ENCODE results near the gene CYP4F2. TPM values are rescaled to one million over a fixed set of nuclear protein-coding genes. Genes with fewer than 3 reads are reported as not detected.

Gene CYP4F2
- polyA plus RNA-seq, 1 of the 3 experiments (the other 2 are of a cell fraction): not detected

DNA sequence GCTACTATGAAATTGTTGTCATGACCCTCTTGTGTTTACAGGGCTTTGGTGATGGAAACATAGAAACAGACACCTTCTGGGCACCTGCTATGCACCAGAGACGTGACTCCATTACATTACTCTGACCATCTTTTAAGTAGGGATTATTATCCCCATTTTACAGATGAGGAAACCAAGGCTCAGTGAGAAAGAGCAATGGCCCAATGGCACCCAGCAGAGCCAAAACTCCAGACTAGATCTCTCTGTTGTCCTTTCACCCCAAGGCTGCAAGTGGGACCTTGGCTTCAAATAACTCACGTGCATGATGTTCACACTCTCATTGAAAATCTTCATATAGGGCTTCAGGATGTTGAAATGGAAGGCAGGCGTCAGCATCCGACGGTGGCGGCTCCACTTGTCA lies 5.9 kb downstream of the CYP4F2 start:
- Histone ChIP-seq H3K27me3 (ENCODE audit: insufficient read depth) (no peaks in the 10 kb centered on the region), H2AFZ (ENCODE audit: low read depth) (no peak overlapping the region), H3F3A (replicated peaks; ENCODE audit: insufficient read depth) (no peaks in the 10 kb centered on the region), H3K9me2 (no peaks in the 10 kb centered on the region), H3K9ac (no peak overlapping the region), H3K4me2 (no peak overlapping the region), H3K36me3 (replicated peaks in 1 of 2; ENCODE audit: control insufficient read depth in 1 of 2, insufficient read depth in 2 of 2, low read length in 1 of 2) (no peaks in the 10 kb centered on the region), H3K9me3 (no peaks in the 10 kb centered on the region), H3K27ac (ENCODE audit: low read depth in 2 of 2, low read length in 1 of 2) (no peak overlapping the region), H3K4me3 (ENCODE audit: low read depth in 2 of 2, low read length in 1 of 2) (no peak overlapping the region), H4K20me1 (ENCODE audit: insufficient read depth) (no peaks in the 10 kb centered on the region), H3K4me1 (ENCODE audit: control insufficient read depth in 1 of 2, insufficient read depth in 2 of 2, low read depth in 1 of 2, low read length in 1 of 2) (no peaks in the 10 kb centered on the region), H3K79me2 (ENCODE audit: insufficient read depth) (no peaks in the 10 kb centered on the region)
- POLR2A ChIA-PET: no interaction called here
- WGBS (ENCODE audit: low lambda C conversion rate): 3% methylated on average over 6 of the region's 6 CpGs
- TF ChIP-seq FOXM1 (IDR thresholded peaks at IDR 0.05; ENCODE audit: low read depth): no peak
- no peak for TF ChIP-seq EZH2phosphoT487 (IDR thresholded peaks at IDR 0.05; ENCODE audit: borderline replicate concordance, low read depth)
- no peak for TF ChIP-seq POLR2AphosphoS5 (IDR thresholded peaks at IDR 0.05; ENCODE audit: low read depth, low read length)
- TF ChIP-seq, protein P1, sequence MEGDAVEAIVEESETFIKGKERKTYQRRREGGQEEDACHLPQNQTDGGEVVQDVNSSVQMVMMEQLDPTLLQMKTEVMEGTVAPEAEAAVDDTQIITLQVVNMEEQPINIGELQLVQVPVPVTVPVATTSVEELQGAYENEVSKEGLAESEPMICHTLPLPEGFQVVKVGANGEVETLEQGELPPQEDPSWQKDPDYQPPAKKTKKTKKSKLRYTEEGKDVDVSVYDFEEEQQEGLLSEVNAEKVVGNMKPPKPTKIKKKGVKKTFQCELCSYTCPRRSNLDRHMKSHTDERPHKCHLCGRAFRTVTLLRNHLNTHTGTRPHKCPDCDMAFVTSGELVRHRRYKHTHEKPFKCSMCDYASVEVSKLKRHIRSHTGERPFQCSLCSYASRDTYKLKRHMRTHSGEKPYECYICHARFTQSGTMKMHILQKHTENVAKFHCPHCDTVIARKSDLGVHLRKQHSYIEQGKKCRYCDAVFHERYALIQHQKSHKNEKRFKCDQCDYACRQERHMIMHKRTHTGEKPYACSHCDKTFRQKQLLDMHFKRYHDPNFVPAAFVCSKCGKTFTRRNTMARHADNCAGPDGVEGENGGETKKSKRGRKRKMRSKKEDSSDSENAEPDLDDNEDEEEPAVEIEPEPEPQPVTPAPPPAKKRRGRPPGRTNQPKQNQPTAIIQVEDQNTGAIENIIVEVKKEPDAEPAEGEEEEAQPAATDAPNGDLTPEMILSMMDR (IDR thresholded peaks at IDR 0.05): no peak
- no peak for TF ChIP-seq RXRA (IDR thresholded peaks at IDR 0.05; ENCODE audit: borderline replicate concordance, low read depth)
- no peak for TF ChIP-seq ELF1 (IDR thresholded peaks at IDR 0.05)
- TF ChIP-seq, protein P2, sequence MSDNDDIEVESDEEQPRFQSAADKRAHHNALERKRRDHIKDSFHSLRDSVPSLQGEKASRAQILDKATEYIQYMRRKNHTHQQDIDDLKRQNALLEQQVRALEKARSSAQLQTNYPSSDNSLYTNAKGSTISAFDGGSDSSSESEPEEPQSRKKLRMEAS (IDR thresholded peaks at IDR 0.05; ENCODE audit: low read depth): no peak
- TF ChIP-seq TEAD4 (IDR thresholded peaks at IDR 0.05; ENCODE audit: borderline replicate concordance, insufficient read depth): no peak
- no peak for TF ChIP-seq FOSL2 (IDR thresholded peaks at IDR 0.05; ENCODE audit: borderline replicate concordance, low read depth)
- TF ChIP-seq TCF12 (IDR thresholded peaks at IDR 0.05): no peak
- no peak for TF ChIP-seq SIN3A (IDR thresholded peaks at IDR 0.05; ENCODE audit: borderline replicate concordance, low read depth, low read length)
- no peak for TF ChIP-seq FOXJ3 (CRISPR knock-in tag; IDR thresholded peaks at IDR 0.05)
- TF ChIP-seq NFIC (IDR thresholded peaks at IDR 0.05; ENCODE audit: borderline replicate concordance): no peak
- no peak for TF ChIP-seq GABPA (IDR thresholded peaks at IDR 0.05; ENCODE audit: low read depth)
- no peak for TF ChIP-seq CHD2 (IDR thresholded peaks at IDR 0.05; ENCODE audit: low read length, partially characterized antibody)
- CTCF ChIA-PET: no interaction called here
- no peak for DNase-seq

DNA sequence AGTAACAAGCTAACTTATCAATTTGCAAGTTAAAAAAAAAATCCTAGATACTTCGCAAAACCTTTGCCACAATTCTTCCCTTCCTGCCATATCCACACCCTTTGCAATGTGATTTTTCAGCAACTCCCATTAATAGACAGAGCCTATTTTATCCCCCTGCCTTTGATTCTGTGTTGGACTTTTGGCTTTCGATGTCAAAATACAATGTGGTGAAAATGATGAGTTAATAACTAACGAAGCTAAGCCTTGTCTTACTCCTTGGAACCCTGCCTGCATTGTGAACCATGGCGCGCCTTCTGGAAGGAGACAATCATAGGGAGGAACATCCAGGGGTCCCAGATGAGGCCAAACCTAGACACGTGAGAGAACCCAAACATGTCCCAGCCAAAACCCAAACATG lies 6.4 kb downstream of the CYP4F2 start:
- no peaks in the 10 kb centered on the region for H3K79me2 ChIP-seq (ENCODE audit: insufficient read depth)
- no peak overlapping the region for H2AFZ ChIP-seq (ENCODE audit: low read depth)
- H3F3A ChIP-seq (replicated peaks; ENCODE audit: insufficient read depth): no peaks in the 10 kb centered on the region
- H3K4me3 ChIP-seq (ENCODE audit: low read depth in 2 of 2, low read length in 1 of 2): no peak overlapping the region
- no peak for TF ChIP-seq GABPA (IDR thresholded peaks at IDR 0.05; ENCODE audit: low read depth)
- TF ChIP-seq, protein P3, sequence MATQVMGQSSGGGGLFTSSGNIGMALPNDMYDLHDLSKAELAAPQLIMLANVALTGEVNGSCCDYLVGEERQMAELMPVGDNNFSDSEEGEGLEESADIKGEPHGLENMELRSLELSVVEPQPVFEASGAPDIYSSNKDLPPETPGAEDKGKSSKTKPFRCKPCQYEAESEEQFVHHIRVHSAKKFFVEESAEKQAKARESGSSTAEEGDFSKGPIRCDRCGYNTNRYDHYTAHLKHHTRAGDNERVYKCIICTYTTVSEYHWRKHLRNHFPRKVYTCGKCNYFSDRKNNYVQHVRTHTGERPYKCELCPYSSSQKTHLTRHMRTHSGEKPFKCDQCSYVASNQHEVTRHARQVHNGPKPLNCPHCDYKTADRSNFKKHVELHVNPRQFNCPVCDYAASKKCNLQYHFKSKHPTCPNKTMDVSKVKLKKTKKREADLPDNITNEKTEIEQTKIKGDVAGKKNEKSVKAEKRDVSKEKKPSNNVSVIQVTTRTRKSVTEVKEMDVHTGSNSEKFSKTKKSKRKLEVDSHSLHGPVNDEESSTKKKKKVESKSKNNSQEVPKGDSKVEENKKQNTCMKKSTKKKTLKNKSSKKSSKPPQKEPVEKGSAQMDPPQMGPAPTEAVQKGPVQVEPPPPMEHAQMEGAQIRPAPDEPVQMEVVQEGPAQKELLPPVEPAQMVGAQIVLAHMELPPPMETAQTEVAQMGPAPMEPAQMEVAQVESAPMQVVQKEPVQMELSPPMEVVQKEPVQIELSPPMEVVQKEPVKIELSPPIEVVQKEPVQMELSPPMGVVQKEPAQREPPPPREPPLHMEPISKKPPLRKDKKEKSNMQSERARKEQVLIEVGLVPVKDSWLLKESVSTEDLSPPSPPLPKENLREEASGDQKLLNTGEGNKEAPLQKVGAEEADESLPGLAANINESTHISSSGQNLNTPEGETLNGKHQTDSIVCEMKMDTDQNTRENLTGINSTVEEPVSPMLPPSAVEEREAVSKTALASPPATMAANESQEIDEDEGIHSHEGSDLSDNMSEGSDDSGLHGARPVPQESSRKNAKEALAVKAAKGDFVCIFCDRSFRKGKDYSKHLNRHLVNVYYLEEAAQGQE (IDR thresholded peaks at IDR 0.05; ENCODE audit: low read depth, low read length): no peak
- no peak for TF ChIP-seq MEF2A (IDR thresholded peaks at IDR 0.05; ENCODE audit: borderline replicate concordance, low read depth)
- TF ChIP-seq JUND (IDR thresholded peaks at IDR 0.05): no peak
- no peak for TF ChIP-seq FOXM1 (IDR thresholded peaks at IDR 0.05; ENCODE audit: low read depth)
- TF ChIP-seq NRF1 (IDR thresholded peaks at IDR 0.05; ENCODE audit: low read depth, low read length): no peak
- TF ChIP-seq, protein P4, sequence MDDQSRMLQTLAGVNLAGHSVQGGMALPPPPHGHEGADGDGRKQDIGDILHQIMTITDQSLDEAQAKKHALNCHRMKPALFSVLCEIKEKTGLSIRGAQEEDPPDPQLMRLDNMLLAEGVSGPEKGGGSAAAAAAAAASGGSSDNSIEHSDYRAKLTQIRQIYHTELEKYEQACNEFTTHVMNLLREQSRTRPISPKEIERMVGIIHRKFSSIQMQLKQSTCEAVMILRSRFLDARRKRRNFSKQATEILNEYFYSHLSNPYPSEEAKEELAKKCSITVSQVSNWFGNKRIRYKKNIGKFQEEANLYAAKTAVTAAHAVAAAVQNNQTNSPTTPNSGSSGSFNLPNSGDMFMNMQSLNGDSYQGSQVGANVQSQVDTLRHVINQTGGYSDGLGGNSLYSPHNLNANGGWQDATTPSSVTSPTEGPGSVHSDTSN (IDR thresholded peaks at IDR 0.05): no peak
- no peak for TF ChIP-seq TAF1 (IDR thresholded peaks at IDR 0.05; ENCODE audit: borderline replicate concordance, low read depth, low read length)
- TF ChIP-seq SIN3A (IDR thresholded peaks at IDR 0.05; ENCODE audit: borderline replicate concordance, low read depth, low read length): no peak
- no peak for TF ChIP-seq TEAD4 (IDR thresholded peaks at IDR 0.05; ENCODE audit: borderline replicate concordance, insufficient read depth)
- no peak for TF ChIP-seq RXRA (IDR thresholded peaks at IDR 0.05; ENCODE audit: borderline replicate concordance, low read depth)
- TF ChIP-seq, protein P5, sequence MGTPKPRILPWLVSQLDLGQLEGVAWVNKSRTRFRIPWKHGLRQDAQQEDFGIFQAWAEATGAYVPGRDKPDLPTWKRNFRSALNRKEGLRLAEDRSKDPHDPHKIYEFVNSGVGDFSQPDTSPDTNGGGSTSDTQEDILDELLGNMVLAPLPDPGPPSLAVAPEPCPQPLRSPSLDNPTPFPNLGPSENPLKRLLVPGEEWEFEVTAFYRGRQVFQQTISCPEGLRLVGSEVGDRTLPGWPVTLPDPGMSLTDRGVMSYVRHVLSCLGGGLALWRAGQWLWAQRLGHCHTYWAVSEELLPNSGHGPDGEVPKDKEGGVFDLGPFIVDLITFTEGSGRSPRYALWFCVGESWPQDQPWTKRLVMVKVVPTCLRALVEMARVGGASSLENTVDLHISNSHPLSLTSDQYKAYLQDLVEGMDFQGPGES (IDR thresholded peaks at IDR 0.05; ENCODE audit: low read depth, low read length): no peak
- no peaks in the 10 kb centered on the region for H3K4me1 ChIP-seq (ENCODE audit: control insufficient read depth in 1 of 2, insufficient read depth in 2 of 2, low read depth in 1 of 2, low read length in 1 of 2)
- no peaks in the 10 kb centered on the region for H3K36me3 ChIP-seq (replicated peaks in 1 of 2; ENCODE audit: control insufficient read depth in 1 of 2, insufficient read depth in 2 of 2, low read length in 1 of 2)
- no peaks in the 10 kb centered on the region for H3K27me3 ChIP-seq (ENCODE audit: insufficient read depth)
- H3K9me3 ChIP-seq: no peaks in the 10 kb centered on the region
- no peaks in the 10 kb centered on the region for H3K9me2 ChIP-seq
- ChIA-PET CTCF (no interaction called here), POLR2A (no interaction called here)
- no peak overlapping the region for H3K9ac ChIP-seq
- WGBS (ENCODE audit: low lambda C conversion rate): under 1% methylated on average over 6 of the region's 6 CpGs
- no peaks in the 10 kb centered on the region for H4K20me1 ChIP-seq (ENCODE audit: insufficient read depth)
- H3K4me2 ChIP-seq: no peak overlapping the region
- H3K27ac ChIP-seq (ENCODE audit: low read depth in 2 of 2, low read length in 1 of 2): no peak overlapping the region
- no peak for DNase-seq

Data from SK-N-SH (cell line).